HG03457 (cell line): ENCODE data around the gene PEF1.

Source experiments
- ATAC-seq: cut with Tn5 transposase; IDR thresholded peaks from one replicate; pipeline ENCODE4 v1.9.1; 2021; ENCODE audit warnings: moderate number of reproducible peaks; ENCODE audit not compliant: unreplicated experiment

Gene PEF1

DNA sequence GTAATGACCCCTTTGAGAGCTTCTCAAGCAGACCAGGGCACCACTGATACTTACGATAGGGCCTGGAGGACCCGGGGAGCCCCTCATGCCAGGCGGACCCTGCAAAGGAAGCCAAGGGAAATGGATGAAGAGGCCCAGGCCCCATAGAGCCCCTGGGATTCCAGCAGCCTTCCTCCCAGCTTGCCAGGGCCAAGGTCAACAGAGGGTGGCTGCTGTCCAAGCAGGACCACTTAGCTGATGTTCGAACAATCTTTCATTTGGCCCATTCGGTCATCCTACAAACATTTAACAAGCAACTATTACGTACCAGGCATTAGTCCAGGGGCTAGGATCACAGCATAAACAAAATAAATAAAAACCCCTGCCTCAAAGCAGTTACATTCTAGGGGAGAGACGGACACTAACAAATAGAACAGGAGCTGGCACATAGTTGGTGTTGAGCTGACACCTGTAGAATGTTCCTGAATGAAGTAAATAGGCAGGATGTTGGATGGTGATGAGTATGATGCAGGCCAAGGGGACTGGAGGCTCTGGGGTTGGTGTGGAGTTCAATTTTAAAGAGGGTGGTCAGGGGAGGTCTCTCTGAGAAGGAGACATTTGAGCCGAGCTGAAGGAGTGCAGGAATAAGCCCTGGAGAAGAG is 27.0 kb upstream of the PEF1 start:
- ATAC-seq, result no peak

DNA sequence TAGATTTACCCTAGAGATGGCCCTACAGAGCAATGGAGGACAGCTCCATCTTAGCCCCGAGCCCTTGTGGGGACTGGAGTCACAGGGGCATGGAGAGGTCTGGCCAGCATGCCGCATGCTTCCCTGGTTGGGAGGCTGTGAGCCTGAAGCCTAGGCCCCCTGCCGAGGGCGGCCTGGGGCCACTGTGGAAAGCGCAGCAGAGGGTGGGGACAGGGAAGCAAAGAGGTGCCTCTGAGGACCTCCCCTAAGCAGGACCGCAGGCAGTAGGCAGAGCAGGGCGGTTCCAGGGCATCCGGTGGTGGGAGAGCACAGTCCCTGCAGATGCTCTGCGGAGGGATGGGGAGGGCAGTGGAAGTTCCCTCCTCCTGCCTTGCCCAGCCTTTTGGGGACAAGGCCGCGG is 26.5 kb upstream of the PEF1 start:
- no peak for ATAC-seq

DNA sequence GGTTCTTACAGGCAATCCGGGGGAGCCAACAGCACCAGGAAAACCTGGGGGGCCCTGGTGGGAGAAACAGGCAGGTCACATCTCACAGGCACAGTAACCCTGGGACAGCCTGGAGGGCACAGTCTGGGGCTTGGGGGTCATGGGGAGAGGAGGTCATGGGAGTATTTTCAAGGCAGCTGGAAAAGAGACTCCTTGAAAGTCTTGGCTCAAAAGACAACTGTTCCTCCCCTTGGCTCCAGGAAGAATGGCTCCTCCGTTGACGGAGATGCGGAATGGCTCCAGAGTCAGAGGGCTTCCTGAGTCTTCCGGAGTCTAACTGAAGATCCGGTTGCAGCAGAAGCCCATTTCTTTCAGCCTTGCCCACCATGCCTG is 25.9 kb upstream of the PEF1 start:
- ATAC-seq, result no peak

DNA sequence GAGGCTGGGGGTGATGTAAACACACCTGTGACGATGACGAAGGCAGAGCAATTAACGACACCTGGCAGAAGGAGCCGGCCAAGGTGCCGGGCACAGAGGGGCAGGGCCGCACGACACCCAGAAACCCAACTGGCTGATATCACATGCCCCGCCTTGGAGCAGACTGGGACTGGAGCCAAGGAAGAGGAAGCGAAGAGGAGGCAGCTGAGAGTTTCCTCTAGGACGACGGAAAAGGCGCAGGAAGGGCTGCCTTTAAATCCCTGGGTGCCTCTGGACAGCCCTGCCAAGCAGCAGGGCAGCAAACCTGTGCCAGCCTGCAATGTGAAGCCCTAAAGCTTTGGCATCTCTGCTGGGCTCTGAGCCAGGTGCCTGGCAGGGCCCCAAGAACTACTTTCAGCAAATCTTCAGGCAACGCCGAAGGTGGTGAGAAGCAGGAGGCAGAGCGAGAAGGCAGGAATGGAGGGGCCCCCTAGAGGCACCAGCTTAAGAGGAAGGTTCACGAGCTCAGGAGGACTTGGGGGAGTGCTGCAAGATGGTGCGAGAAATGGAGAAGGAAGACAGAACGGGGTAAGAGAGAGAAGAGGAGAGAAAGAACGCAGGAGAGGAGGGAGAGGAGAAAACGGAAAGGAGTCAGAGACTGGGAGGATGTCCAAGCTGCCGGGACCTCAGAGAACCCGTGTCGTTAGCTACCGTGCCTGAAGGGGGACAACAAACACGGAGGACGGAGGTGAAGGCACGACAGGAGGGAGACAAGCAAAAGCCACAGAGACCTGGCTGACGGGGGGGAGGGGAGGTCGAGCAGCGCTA is 25.3 kb upstream of the PEF1 start:
- ATAC-seq, result no peak

DNA sequence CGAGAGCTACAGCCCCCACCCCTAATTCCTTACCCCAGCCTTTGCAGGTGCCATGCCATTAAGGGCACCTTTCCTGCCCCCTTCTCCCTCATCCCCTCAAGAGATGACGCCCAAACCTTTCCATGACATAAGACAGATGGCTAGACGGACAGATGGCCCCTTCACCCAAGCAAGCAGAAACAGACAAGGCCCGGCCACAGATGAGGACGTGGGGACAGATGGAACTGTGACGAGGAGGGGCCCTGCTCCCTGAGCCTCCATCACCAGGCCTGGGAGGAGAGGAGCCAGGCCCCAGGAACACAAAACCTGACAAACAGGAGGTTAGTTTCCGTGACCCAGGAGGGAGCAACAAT is 24.7 kb upstream of the PEF1 start:
- no peak for ATAC-seq

DNA sequence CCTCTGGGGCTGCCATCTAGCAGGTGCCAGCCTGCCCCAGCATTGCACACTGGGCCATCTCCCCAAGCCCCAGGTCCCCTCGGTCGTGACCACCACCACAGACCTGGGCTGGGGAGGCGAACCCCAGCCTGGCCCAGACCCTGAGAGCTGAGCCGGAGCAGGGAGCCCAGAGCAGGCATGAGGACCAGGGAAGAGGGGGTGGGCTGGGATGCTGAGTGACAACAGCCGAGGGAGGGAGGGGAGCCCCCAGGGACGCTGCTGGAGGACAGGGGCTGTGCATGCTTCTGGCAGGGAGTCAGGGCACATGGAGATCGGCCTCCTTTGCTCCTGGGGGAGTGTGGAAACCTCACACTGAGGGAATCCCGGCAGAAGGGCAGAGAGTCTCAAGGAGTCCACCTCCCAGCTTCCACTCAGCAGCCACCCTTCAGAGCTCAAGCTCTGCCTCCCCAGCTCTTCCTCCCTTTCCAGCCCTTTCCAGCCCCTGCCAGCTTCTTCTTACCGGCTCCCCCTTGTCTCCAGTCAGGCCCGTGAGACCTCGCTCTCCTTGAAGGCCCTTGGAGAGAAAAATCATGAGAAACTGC is 23.7 kb upstream of the PEF1 start:
- no peak for ATAC-seq

DNA sequence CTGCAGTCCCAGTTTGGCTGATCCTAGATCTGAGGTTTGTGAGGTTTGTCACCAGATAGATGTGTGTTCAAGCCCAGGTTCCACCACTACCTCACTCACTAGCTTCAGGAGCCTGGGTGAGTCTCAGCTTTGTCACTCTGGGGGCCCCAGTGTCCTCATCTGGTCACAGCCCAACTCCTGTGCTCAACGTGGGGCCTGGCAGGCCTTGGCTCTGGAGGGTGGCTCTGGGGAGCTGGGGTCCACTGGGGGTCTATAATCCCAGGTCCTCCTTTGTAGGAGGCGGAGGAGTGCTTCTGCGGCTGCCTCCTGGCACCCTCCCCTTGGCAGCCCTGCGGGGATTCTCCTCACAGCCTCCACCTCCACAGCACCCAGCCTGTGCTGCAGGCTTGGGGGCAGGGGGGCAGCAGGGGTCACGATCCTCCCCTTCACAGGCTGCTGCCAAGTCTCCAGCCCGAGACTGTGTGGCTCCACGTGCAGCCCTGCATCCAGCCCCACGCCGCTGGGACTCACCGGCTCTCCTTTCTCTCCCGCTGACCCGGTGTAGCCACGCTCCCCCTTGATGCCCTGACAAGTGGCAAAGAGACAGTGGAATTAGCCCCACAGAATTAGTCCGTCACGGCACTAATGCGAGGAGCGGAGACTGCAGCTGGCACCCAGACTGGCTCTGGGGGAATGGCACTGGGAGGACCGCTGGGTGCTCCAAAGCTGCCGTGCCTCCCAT is 22.5 kb upstream of the PEF1 start:
- no peak for ATAC-seq

DNA sequence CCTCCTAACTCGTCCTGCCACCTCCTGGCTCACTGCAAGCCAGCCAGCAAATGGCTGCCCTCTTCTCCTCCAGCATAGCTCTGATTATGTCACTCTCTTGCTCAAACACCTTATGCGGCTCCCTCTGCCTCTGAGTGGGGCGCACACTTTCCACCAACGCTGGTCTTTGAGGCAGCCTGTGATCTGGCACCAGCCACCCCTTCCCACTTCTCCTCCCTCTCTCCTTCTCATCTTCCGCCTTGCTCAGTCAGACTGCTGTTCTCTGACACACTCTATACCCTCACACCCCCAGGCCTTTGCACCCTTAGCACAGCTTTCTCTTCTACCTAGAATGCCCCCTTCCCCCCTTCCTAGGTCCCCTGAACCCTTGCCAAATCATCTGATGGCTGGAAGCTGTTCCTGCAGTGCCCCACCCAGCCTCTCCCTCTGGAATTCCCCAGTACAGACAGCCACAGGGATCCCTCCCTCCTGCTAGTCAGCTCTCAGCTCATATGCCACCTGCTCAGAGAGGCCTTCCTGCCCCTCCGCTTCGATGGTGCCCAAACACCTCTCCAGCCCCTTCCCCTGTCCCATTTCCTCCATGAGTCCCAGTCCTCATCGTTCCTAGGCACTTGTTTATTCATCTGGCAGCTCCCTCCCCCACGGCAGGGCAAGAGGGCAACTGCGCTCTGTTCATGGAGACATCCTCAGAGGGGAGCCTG is 21.7 kb upstream of the PEF1 start:
- ATAC-seq, result no peak

DNA sequence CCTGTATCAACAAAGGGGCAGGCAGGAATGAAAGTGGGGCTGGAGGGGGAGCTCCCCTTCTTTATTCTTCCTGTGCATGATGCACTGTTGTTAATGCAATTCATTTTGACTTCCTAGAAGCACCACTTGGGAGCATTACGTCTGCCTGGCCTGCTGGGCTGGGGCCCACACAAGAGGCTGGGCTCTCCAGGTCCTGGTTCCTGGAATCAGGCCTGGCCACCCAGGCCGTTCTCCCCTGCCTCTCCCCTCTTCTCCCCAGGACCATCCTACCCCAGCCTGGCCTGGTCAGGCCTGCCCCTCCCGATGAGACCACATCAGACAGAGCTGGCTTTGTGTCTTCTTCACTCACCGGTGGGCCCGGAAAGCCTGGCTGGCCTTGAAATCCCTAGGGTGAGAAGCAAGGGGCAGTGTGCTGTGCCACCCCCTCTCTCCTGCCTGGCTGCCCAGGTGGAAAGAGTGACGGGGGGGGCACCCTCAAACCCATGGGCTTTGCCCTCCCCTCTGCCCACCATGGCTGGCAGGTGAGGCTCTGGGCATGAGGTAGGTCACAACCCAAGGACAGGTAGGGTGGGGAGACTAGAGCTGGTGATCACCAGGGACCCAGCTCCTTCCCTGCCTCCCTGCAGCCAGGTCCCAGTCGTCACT is 20.7 kb upstream of the PEF1 start:
- no peak for ATAC-seq

DNA sequence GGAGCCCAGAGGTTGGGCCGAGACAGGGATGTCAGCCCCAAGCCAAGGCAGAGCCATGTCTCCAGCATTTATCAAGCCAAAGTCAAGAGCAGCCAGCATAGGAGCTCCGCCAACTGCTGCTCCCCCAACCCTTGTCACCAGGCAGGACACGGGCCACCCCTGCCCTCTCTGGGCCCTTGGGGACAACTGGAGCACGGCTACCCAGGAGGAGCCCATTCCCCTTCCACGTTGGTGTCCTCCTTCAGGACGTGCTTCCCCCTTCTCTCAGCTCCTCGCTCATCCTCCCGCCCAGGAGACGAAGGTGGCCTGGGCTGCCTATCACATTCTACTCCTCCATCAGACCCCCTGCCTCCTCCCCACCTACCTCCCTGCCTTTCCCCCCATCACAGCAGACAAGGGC is 19.9 kb upstream of the PEF1 start:
- ATAC-seq, result no peak

DNA sequence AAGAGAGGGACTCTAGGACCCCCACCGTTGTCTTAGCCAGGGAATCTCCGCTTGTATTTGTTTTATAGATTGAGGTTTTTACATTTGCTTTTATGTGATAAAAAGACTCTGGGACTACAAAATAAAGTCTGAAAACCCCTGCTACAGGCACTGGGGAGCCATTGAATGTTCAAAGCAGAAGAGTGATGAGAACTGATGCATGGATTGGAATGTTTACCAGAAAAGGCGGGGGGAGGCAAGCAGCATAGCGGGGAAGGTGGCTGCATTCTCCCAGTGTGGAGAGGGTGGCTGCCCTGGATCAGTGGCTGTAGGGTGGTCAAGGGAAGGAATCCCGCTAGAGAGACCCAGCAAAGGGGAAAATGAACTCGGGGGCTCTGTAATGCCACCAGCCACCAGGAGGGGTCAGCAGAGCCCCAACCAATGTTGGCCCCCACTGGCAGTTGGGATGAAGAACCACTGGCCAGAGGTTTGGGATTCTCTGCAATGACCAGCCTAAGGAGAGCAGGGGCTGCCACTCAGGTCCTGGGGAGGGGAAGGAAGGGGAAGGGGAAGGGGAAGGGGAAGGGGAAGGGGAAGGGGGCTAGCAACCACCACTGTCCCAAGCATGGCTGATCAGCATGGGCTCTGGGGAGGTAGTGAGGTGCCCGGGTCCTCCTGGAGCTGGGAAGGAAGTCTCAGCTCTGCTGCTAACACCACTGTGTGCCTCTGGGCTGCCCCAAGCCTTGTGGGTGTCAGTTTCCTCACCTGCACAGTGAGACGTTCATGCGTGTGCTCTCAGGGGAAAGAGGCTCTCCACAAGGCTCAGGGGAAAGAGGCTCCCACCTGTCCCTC is 19.2 kb upstream of the PEF1 start:
- ATAC-seq, result no peak

DNA sequence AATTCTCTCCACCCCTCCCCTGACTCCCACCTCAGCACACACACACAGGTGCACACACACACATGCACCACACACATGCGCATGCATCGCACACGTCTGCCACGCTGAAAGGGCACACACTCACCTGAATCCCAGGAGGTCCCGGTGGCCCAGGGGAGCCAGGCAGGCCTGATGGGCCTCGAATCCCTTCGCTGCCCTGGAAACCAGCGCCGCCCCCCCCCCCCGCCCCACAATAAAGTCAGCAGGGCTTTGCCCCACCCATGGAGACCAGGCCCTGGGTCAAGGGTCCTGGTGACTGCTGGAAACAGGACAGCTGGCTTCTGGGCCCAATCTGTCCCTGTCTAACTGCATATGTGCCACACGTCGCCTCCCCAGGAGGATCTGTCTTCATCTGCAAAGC is 17.8 kb upstream of the PEF1 start:
- ATAC-seq, result no peak

DNA sequence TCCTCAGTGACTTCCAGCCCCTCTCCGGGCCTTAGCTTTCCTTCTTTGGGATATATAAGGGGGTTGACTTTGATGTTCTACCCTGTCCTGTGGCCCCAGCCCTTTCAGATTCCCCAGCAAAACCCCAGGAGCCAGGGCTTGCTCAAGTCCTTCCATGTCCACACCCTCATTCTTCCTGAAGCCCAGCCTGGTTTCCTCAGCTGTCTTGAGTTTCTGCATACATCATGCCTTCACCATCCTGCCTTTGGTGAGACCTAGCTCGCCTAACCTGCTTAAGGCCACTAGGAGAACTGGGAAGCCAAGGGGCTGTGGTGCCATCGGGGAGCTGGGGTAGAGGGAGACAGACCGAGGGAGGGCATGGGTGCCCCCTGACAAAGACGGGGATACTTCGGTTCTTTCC is 17.2 kb upstream of the PEF1 start:
- no peak for ATAC-seq

DNA sequence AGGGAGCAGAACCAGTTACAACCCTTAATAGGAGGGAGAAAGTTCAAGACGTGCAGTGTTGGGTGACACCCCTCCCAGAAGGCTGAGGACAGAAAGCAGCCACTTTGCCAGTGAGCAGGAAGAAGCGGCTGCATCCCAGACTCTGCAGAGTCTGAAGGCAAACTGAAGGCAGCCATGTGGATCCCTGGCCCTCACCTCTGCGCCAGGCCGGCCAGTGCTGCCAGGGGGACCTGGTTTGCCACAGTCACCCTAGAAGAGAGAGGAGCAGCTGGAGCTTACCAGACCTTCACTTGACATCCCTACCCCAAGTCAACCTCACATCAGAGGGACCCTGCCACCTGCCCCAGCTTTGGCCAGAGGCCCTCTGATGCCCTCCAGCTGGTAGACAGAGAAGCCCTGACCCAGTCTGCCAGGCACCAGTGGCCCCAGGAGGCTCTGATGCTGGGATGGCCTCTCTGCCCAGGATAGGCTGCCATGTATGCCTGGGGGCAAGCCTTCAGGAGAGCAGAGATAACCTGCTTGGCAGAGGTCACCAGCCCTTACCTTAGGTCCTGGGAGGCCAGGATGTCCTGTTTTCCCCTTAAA is 16.3 kb upstream of the PEF1 start:
- ATAC-seq, result no peak

DNA sequence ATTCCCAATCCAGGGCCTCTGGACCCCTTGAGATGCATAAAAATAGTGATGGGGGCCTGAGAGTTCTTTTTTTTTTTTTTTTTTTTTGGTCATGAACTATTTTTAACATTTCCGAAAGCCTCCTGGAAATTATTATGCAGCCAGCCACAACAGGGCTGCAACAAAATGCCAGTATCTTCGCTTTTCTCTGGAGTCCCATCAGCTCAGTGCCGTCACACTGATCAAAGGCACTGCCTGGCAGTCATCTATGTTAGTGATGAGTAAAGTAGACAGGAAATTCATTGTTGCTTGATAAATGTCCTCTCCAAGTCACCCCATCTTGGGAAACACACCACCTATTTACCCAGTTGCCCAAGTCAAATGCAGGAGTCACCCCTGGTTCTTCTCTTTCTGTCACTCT is 15.2 kb upstream of the PEF1 start:
- no peak for ATAC-seq

DNA sequence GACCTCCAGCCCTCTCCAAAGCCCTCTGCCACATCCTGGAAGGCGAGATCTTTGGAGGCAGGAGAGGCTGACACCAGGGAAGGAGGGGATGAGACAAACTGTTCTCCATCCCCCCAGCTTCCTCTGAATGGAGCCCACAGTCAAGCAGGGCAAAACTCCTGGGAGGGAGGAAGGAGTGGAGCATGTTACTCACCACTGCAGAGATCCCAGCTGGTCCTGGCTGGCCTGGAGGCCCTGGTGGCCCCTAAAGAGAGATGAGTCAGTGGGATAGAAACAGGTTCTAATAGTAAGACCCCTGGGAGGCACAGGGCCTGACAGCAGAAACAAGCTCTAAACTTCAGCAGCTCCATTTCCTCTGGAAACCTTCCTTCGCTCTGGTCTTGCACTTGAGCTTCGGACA is 14.0 kb upstream of the PEF1 start:
- ATAC-seq, result no peak

DNA sequence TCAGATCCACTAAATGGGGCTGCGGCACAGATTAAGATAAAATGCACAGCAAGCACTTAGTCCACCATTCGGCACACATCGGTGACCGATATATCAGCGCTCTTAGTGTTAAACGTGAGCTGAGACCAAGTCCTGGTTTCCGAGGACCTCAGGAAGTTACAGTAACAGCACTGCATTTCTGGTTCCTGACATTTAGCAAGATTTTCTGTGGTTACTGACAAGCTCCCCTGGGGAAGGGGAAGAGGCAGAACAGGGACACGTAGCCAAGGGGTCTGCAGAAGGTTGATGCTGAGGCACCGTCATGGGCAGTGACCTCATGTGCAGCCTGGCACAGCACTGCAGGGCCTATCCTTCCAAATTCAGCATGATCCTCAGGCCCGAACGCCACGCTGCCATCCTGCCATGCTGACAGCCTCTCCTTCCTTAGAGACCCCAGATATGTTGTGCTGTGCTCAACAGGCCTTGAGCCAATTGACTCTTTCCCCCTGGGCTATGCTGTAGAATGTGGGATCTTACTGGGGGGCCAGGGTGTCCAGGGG is 13.4 kb upstream of the PEF1 start:
- no peak for ATAC-seq

DNA sequence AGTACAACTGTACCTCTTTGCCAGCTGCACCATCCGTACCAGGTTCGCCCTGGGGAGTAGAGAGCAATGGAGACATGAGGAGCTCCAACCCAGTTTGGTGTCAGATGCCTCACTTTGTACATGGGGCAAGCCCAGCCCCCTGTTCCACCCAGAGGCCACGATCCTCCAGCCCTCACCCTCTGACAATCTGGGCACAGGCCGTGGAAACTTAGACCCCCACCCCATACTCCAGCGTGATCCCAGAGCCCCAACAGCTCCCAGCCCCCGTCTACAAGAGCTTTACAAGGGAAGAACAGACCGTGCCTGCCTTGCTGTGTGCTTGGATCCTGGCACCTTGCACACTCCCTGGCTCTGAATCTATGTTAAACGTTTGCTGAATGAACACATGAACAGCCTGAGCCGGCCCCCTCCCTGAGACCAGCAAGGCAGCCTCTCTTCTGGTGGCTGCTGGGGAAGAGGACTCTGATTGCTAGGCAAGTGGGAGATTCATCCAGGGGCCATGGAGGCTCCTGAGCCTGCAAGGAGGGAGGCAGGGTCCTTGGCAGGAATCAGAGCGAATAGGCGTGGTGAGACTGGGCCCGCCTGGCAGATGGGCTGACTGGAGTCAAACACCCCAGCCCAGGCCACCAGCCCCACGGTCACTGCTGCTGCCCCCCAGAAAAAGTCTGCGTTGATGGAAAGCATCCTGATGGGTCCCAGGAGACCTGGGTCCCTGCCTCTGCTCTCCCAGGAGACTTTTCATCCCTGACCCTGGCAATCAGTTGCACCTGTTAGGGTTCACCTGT is 12.5 kb upstream of the PEF1 start:
- no peak for ATAC-seq

DNA sequence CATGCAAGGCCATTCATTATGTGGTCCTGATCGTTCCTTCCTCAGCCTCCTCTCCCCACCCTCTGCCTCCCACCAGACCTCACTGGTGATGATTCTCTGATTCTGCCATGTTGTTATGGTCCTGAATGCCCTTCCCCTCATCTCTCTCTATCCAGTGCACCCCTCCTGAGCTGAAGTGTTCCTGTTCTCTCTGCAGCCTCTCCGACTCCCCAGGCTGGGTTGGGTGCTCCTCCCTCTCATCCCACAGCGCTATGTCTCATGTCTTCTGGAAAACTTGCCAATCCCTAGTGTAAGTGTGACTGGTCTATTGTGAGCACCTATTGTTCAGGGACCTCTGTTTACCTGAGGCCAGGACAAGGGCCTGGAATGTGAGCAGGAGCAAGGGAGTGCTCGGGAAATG is 11.1 kb upstream of the PEF1 start:
- ATAC-seq, result no peak
